ENCODE measurements around the gene ARRDC5.

Gene ARRDC5

GRCh38 chr19:4909897-4910593, 7.3 kb upstream of the ARRDC5 start:
- TF ChIP-seq EZH2 (optimal IDR thresholded peaks at IDR 0.05; ENCODE audit: low read depth, low read length) (no peak), EZH2phosphoT487 (IDR thresholded peaks at IDR 0.05; ENCODE audit: low read length) (no peak)
- TF ChIP-seq, protein P1, sequence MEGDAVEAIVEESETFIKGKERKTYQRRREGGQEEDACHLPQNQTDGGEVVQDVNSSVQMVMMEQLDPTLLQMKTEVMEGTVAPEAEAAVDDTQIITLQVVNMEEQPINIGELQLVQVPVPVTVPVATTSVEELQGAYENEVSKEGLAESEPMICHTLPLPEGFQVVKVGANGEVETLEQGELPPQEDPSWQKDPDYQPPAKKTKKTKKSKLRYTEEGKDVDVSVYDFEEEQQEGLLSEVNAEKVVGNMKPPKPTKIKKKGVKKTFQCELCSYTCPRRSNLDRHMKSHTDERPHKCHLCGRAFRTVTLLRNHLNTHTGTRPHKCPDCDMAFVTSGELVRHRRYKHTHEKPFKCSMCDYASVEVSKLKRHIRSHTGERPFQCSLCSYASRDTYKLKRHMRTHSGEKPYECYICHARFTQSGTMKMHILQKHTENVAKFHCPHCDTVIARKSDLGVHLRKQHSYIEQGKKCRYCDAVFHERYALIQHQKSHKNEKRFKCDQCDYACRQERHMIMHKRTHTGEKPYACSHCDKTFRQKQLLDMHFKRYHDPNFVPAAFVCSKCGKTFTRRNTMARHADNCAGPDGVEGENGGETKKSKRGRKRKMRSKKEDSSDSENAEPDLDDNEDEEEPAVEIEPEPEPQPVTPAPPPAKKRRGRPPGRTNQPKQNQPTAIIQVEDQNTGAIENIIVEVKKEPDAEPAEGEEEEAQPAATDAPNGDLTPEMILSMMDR (IDR thresholded peaks at IDR 0.05; ENCODE audit: low read length), result no peak
- Histone ChIP-seq H3K27ac (ENCODE audit: low read length) (peak overlapping the region; percentile 33; the same call in 1 of the 2 replicates), H3K4me1 (ENCODE audit: low read length) (peaks cover 7% of the 10 kb centered on the region)

DNA sequence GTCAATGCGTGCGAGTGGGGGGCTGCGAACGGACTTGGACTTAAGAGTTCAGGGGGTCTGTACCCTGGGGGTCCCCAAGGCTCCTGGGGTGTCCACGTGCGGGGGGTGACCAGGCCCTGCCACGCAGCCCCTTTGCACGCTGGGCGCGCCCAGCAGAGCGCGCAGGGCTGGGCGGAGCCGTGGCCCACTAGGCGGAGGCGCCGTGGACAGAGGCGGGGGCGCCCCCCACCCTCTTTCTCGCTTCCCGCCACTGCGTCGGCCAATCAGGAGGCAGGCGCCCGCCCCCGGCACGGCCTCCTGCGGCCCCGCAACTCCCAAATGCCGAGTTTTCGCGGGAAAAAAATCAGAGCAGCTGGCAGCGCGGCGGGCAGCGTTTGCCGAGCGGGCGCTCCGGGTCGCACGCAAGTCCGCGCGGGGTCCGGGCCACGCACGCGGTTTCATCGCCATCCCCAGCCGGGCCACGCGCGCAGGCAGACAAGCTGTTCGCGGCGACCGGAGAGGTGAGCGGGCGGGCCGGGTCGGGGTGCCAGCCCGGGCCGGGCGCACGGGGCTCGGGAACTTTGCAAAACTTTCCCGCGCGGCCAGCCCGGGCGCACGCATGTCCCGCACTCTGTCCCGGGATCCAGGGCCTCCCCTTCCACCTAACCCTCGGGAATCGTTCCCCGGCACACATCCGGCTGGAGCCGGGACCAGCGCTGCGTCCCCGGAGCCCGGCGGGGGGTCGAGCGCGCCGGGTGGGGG, 6.6 kb upstream of the ARRDC5 start, which contains the start of gene UHRF1:
Gene UHRF1, plus strand, starts transcription at position 346 of the 741 bp plus-strand sequence. CDS start 1,385 bp downstream, outside the sequence.
- peak; percentile 85 for DNase-seq
- H3K36me3 ChIP-seq (replicated peaks; ENCODE audit: insufficient read depth, low read length), result no peaks in the 10 kb centered on the region
- no peaks in the 10 kb centered on the region for H3K9me3 ChIP-seq (replicated peaks; ENCODE audit: insufficient read depth, low read length)
- peak within 1 kb of the TSS; percentile 90 for H3K9ac ChIP-seq (ENCODE audit: low read length)
- H3K4me2 ChIP-seq (ENCODE audit: low read depth, low read length), result peak within 1 kb of the TSS; percentile 93
- H3K4me3 ChIP-seq (ENCODE audit: low read length), result peak within 1 kb of the TSS; percentile 65
- no peaks in the 10 kb centered on the region for H3K9me2 ChIP-seq (replicated peaks; ENCODE audit: insufficient read depth, low read length)
- peaks cover 42% of the 10 kb centered on the region for H3K79me2 ChIP-seq (ENCODE audit: low read length)
- peak within 1 kb of the TSS; percentile 47 for H2AFZ ChIP-seq (ENCODE audit: low read length)
- peaks cover 7% of the 10 kb centered on the region for H3K4me1 ChIP-seq (ENCODE audit: low read length)
- TF ChIP-seq, protein P1 (IDR thresholded peaks at IDR 0.05; ENCODE audit: low read length), result no peak
- TF ChIP-seq EZH2phosphoT487 (IDR thresholded peaks at IDR 0.05; ENCODE audit: low read length) (no peak), EZH2 (optimal IDR thresholded peaks at IDR 0.05; ENCODE audit: low read depth, low read length) (no peak)
- peaks cover 5% of the 10 kb centered on the region; the same call in 1 of the 2 replicates for H3F3A ChIP-seq (ENCODE audit: insufficient read depth, low read length)
- H3K27ac ChIP-seq (ENCODE audit: low read length), result peak within 1 kb of the TSS; percentile 33; the same call in 1 of the 2 replicates
- peaks cover 8% of the 10 kb centered on the region; the same call in 1 of the 2 replicates for H4K20me1 ChIP-seq (ENCODE audit: insufficient read depth, low read length)
- H3K27me3 ChIP-seq (replicated peaks; ENCODE audit: insufficient read depth, low read length), result no peaks in the 10 kb centered on the region

More at GRCh38 chr19:4909897-4910593, 7.3 kb upstream of the ARRDC5 start:
- H2AFZ ChIP-seq (ENCODE audit: low read length), result peak overlapping the region; percentile 47
- H3K4me2 ChIP-seq (ENCODE audit: low read depth, low read length), result peak overlapping the region; percentile 93
- peak overlapping the region; percentile 90 for H3K9ac ChIP-seq (ENCODE audit: low read length)
- peak overlapping the region; percentile 65 for H3K4me3 ChIP-seq (ENCODE audit: low read length)
- no peaks in the 10 kb centered on the region for H3K9me3 ChIP-seq (replicated peaks; ENCODE audit: insufficient read depth, low read length)
- H3K36me3 ChIP-seq (replicated peaks; ENCODE audit: insufficient read depth, low read length), result 0 out of 2 replicates have a peak, but pooled peaks cover 4% of the 10 kb centered on the region
- H3F3A ChIP-seq (ENCODE audit: insufficient read depth, low read length), result peaks cover 5% of the 10 kb centered on the region; the same call in 1 of the 2 replicates
- no peaks in the 10 kb centered on the region for H3K9me2 ChIP-seq (replicated peaks; ENCODE audit: insufficient read depth, low read length)
- peak; percentile 98 for DNase-seq
- peaks cover 49% of the 10 kb centered on the region for H3K79me2 ChIP-seq (ENCODE audit: low read length)
- peaks cover 15% of the 10 kb centered on the region for H4K20me1 ChIP-seq (ENCODE audit: insufficient read depth, low read length)
- no peaks in the 10 kb centered on the region for H3K27me3 ChIP-seq (replicated peaks; ENCODE audit: insufficient read depth, low read length)

- H3K9me3 ChIP-seq (replicated peaks; ENCODE audit: insufficient read depth, low read length), result no peaks in the 10 kb centered on the region
- H3F3A ChIP-seq (ENCODE audit: insufficient read depth, low read length), result peaks cover 5% of the 10 kb centered on the region; the same call in 1 of the 2 replicates
- no peak overlapping the region for H3K27ac ChIP-seq (ENCODE audit: low read length)
- H3K4me2 ChIP-seq (ENCODE audit: low read depth, low read length), result peak overlapping the region; percentile 63; the same call in 1 of the 2 replicates
- no peaks in the 10 kb centered on the region for H3K27me3 ChIP-seq (replicated peaks; ENCODE audit: insufficient read depth, low read length)
- 0 out of 2 replicates have a peak, but pooled peaks cover 3% of the 10 kb centered on the region for H4K20me1 ChIP-seq (ENCODE audit: insufficient read depth, low read length)
- H3K4me3 ChIP-seq (ENCODE audit: low read length), result no peak overlapping the region
- H3K9me2 ChIP-seq (replicated peaks; ENCODE audit: insufficient read depth, low read length), result no peaks in the 10 kb centered on the region
- TF ChIP-seq EZH2phosphoT487 (IDR thresholded peaks at IDR 0.05; ENCODE audit: low read length), result no peak
- no peak for TF ChIP-seq EZH2 (optimal IDR thresholded peaks at IDR 0.05; ENCODE audit: low read depth, low read length)
- TF ChIP-seq, protein P1 (IDR thresholded peaks at IDR 0.05; ENCODE audit: low read length), result no peak
- peaks cover 36% of the 10 kb centered on the region for H3K79me2 ChIP-seq (ENCODE audit: low read length)
- peak overlapping the region; percentile 90; the same call in 1 of the 2 replicates for H3K9ac ChIP-seq (ENCODE audit: low read length)
- H2AFZ ChIP-seq (ENCODE audit: low read length), result peak overlapping the region; percentile 47
- no peak for DNase-seq
- H3K36me3 ChIP-seq (replicated peaks; ENCODE audit: insufficient read depth, low read length), result no peaks in the 10 kb centered on the region
- peaks cover 7% of the 10 kb centered on the region for H3K4me1 ChIP-seq (ENCODE audit: low read length)
Observed at GRCh38 chr19:4908781-4909155, 6.1 kb upstream of the ARRDC5 start.
